GM18858 (cell line): Measurements from ENCODE around the gene C12orf57.

Source experiments
- ATAC-seq: cut with Tn5 transposase; IDR thresholded peaks from one replicate; pipeline ENCODE4 v1.9.1; 2021; ENCODE audit not compliant: unreplicated experiment

The C12orf57 gene

GRCh38 chr12:6917491-6918231 lies 26.2 kb upstream of the C12orf57 start:
- no peak for ATAC-seq

- ATAC-seq: no peak
Observed at GRCh38 chr12:6919588-6919987, 24.2 kb upstream of the C12orf57 start.

DNA sequence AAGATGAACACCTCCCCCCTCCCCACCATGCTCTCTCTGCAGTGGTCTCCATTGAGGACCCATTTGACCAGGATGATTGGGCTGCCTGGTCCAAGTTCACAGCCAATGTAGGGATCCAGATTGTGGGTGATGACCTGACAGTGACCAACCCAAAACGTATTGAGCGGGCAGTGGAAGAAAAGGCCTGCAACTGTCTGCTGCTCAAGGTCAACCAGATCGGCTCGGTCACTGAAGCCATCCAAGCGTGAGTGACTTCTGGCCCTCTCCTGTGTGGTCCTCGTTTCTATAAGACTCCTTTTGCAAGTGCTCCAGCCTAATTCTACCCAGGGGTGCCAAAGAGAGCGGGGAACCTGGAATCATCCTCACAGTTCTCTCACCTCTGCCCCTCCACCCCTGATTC lies 22.3 kb upstream of the C12orf57 start:
- no peak for ATAC-seq

GRCh38 chr12:6921996-6922946 lies 21.6 kb upstream of the C12orf57 start:
- no peak for ATAC-seq

- ATAC-seq: no peak
Observed at GRCh38 chr12:6923003-6923732, 20.7 kb upstream of the C12orf57 start.

DNA sequence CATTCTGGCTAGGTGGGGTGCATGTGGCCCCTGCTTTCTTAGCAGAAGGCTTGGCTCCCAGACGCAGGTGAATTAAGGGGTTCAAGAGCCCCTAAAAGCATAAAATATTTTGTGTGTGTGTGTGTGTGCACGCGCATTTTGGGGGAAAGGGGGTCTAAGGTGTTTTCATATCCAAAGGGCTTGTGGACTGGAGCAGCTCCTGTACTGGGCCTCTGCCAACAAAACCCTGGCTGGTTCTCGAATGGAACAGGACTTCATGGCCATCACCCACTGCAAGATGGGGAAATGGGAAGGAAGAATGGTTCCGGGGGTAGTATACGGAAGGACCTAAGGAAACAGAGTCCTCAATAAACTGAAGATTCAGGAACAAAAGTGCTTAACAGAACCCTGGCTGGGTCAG lies 20.0 kb upstream of the C12orf57 start:
- no peak for ATAC-seq

DNA sequence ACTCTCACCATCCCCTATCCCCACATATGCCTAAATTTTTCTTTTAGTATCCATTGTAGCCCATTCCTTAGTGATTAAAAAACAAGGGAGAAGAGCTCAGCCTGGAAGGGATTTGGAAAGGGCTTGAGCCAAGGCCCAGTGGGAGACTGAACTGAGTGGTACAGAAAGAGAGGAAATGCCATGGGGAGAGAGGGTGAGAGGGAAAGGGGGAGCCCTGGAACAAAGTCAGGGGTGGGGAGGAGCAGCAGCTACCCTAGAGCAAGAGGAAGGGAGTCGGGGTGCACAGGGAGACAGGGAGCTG lies 18.6 kb upstream of the C12orf57 start:
- no peak for ATAC-seq

- no peak for ATAC-seq
Observed at GRCh38 chr12:6925540-6926279, 18.1 kb upstream of the C12orf57 start.

DNA sequence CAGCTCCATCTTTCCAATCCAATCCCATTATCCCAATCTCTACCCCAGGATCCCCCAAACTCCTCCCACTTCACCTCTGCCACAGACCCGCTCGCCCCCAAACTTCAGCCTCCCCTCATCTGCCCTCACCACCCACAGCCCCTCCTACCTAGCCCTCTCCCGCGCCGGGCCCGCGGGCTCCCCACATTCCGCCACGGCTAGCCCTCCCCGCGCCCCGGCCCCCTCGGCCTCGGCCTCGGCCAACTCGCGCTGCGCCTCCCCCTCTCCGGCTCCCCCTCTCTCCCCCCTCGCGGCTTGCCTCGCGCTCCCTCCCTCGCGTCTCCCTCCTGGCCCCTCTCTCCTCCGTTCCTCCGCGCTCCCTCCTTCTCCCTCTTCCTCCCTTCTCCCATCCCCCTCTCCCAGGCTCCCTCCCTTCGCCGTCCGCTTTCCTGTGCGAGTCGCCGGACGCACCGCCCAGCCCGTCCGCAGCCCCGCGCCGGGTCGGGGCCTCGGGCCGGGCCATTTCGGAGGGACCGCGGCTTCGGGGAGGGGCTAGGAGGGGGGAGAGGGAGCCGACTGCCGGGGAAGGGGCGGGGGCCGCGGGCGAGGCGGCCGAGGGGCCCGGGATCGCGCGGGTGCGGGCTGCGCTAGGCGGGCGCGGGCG lies 16.3 kb upstream of the C12orf57 start, which contains the start of gene ATN1:
Gene ATN1, plus strand, starts transcription at position 581 of the 643 bp plus-strand sequence. CDS start 6,043 bp downstream, outside the sequence.
- no peak for ATAC-seq

GRCh38 chr12:6928022-6928702 lies 15.7 kb upstream of the C12orf57 start:
- ATAC-seq: no peak

DNA sequence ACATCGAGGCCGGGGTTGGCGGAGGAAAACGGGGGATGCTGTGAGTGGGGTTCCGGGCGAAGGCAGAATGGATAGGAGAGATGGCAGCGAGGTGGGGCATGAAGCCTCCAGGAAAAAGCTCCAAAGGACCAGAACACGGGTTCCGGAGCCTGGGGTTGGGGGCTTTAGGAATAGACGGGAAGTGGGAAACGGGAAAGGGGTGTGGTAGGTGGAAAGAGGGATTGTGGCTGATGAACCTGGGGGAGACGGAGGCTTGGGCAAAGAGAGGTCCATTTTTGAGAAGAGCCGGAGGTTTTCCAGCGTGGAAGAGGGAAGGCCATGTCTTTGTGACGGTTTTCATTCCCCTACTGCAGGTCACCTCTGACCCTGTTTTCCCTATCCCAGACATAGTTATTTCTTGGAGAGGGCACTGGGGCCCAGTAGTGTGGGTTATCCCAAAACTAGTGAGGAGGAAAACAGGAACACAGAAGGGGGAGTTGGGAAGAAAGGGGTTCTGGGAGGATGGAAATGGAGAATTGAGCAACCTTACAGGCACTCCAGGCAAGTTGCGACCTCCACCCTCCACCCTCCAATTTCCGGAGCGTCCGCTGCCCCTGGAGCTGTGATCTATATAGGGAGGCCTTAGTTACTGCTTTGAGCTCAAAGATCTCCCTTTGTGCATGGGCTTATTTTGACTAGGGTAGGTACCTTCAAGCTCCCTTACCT lies 15.0 kb upstream of the C12orf57 start:
- ATAC-seq: no peak

DNA sequence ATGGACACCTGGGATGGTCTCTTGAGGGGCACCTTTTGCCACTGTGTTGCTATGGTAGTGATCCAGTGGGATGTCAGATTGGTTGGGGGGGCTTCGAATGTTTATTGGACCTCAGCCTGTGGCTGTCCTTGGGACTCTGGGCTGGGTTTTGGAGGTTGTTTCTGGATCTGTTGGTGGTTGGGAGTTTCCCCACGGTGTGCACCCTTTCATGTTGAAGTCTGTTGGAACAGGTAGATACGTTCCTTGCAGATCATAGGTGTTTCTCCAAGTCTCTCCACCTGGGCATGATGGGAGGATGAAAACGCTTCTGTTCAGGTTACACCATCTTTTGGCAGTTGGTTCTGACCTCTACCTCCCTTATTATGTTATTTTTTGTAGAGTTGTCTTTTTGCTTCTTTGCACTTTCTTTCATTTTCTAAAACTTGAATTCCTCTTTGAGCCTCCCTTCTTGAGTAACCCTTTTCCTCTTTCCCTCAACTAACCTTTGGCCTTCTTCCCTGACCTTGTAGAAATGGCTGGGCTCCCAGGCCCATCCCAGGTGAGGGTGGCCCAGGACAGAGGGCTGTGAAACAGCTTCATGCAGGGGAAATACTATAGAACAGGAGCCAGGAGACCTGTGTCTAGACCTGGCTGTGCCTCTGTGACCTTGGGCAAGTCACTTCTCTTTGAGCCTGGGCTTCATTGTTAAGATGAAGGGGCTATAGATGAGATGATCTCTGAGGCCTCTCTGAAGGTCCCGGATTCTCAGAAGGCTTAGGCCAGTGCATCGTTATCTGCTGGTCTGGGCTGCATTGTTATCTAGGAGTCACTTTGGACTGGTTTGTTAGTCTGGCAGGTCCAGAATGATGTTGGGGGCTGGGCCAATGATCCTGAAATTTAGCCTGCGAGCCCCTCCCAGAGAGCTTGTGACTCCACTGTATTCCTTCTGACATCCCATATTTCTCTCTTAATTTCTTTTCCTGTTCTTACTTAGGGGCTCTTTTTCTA lies 14.1 kb upstream of the C12orf57 start:
- ATAC-seq: no peak

- no peak for ATAC-seq
Observed at GRCh38 chr12:6932766-6933165, 11.1 kb upstream of the C12orf57 start.

DNA sequence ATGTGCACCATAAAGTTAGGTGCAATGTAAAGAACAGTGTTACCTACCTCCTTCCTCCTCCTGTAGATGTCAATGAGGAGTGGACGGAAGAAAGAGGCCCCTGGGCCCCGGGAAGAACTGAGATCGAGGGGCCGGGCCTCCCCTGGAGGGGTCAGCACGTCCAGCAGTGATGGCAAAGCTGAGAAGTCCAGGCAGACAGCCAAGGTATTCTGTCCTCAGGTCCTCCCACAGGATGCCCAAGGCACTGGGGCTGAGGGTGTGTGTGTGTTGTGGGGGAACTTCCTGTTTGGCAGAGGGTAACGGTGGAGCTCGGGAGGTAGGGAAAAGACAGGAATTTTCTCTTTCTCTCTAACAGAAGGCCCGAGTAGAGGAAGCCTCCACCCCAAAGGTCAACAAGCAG lies 9.7 kb upstream of the C12orf57 start:
- no peak for ATAC-seq

DNA sequence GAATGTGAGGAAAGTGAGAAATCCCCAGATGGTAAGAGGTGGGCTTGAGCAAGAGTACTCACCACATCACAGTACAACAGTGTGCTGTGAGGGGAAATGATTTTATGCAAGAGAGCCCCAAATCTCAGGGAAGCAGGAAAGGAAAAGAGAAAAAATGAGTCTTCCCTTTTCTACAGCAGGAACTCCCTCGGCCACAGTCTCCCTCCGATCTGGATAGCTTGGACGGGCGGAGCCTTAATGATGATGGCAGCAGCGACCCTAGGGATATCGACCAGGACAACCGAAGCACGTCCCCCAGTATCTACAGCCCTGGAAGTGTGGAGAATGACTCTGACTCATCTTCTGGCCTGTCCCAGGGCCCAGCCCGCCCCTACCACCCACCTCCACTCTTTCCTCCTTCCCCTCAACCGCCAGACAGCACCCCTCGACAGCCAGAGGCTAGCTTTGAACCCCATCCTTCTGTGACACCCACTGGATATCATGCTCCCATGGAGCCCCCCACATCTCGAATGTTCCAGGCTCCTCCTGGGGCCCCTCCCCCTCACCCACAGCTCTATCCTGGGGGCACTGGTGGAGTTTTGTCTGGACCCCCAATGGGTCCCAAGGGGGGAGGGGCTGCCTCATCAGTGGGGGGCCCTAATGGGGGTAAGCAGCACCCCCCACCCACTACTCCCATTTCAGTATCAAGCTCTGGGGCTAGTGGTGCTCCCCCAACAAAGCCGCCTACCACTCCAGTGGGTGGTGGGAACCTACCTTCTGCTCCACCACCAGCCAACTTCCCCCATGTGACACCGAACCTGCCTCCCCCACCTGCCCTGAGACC lies 8.2 kb upstream of the C12orf57 start:
- ATAC-seq: no peak

DNA sequence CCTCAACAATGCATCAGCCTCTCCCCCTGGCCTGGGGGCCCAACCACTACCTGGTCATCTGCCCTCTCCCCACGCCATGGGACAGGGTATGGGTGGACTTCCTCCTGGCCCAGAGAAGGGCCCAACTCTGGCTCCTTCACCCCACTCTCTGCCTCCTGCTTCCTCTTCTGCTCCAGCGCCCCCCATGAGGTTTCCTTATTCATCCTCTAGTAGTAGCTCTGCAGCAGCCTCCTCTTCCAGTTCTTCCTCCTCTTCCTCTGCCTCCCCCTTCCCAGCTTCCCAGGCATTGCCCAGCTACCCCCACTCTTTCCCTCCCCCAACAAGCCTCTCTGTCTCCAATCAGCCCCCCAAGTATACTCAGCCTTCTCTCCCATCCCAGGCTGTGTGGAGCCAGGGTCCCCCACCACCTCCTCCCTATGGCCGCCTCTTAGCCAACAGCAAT lies 7.6 kb upstream of the C12orf57 start:
- ATAC-seq: no peak
